Nephron (organoid): ENCODE results near the gene ASTE1.

Experiments
- H3K27ac Mint-ChIP-seq, 3 experiments: 2 replicates each; pipeline ENCODE4 v1.8.0; 2020; ENCODE audit warnings: mixed read lengths in 3 of 3, mild to moderate bottlenecking in 2 of 3, moderate library complexity in 1 of 3
- H3K27me3 Mint-ChIP-seq: 2 replicates; pipeline ENCODE4 v1.8.0; 2021; ENCODE audit warnings: low read depth, mild to moderate bottlenecking, moderate library complexity, mixed read lengths
- H3K36me3 Mint-ChIP-seq: 2 replicates; pipeline ENCODE4 v1.8.0; 2020; ENCODE audit warnings: low read depth, mixed read lengths
- H3K4me1 Mint-ChIP-seq: 2 replicates; pipeline ENCODE4 v1.8.0; 2020; ENCODE audit warnings: mixed read lengths
- H3K4me3 Mint-ChIP-seq, 3 experiments: 2 replicates each; pipeline ENCODE4 v1.8.0; 2020; ENCODE audit warnings: mild to moderate bottlenecking in 3 of 3, mixed read lengths in 3 of 3, moderate library complexity in 2 of 3
- H3K9me3 Mint-ChIP-seq: 2 replicates; pipeline ENCODE4 v1.8.0; 2020; ENCODE audit warnings: mixed read lengths
- CTCF ChIP-seq, 3 experiments: fragments of 200-600 bp; sonication (generic); IDR thresholded peaks; one replicate each; pipeline ENCODE4 v1.5.0; 2021; ENCODE audit warnings: antibody characterized with exemption in 3 of 3; ENCODE audit not compliant: unreplicated experiment in 3 of 3

ASTE1 gene

GRCh38 chr3:130971208-130971607 is 55.4 kb downstream of the ASTE1 start:
- H3K36me3 Mint-ChIP-seq: peaks cover 66% of the 10 kb centered on the region
- no peak overlapping the region for H3K4me3 Mint-ChIP-seq

GRCh38 chr3:130969621-130970020 is 57.0 kb downstream of the ASTE1 start:
- Mint-ChIP-seq H3K4me1 (no peaks in the 10 kb centered on the region), H3K4me3 (no peak overlapping the region), H3K27ac (no peak overlapping the region), H3K36me3 (peaks cover 65% of the 10 kb centered on the region), H3K27me3 (no peaks in the 10 kb centered on the region), H3K9me3 (no peaks in the 10 kb centered on the region)
- TF ChIP-seq CTCF (IDR thresholded peaks at IDR 0.05; ENCODE audit: unreplicated experiment in 3 of 3): no peak

More at GRCh38 chr3:130971208-130971607, 55.4 kb downstream of the ASTE1 start:
- TF ChIP-seq CTCF (IDR thresholded peaks at IDR 0.05; ENCODE audit: unreplicated experiment in 3 of 3): no peak
- Mint-ChIP-seq H3K4me1 (no peaks in the 10 kb centered on the region), H3K9me3 (no peaks in the 10 kb centered on the region), H3K27ac (no peak overlapping the region), H3K27me3 (no peaks in the 10 kb centered on the region)

GRCh38 chr3:130968221-130968620 is 58.4 kb downstream of the ASTE1 start:
- Mint-ChIP-seq H3K27me3 (no peaks in the 10 kb centered on the region), H3K4me1 (no peaks in the 10 kb centered on the region), H3K36me3 (peaks cover 68% of the 10 kb centered on the region), H3K9me3 (no peaks in the 10 kb centered on the region), H3K4me3 (no peak overlapping the region), H3K27ac (no peak overlapping the region)
- TF ChIP-seq CTCF (IDR thresholded peaks at IDR 0.05; ENCODE audit: unreplicated experiment in 3 of 3): no peak

GRCh38 chr3:130967281-130967680 is 59.3 kb downstream of the ASTE1 start:
- TF ChIP-seq CTCF (IDR thresholded peaks at IDR 0.05; ENCODE audit: unreplicated experiment in 3 of 3): no peak
- Mint-ChIP-seq H3K4me3 (no peak overlapping the region), H3K36me3 (peaks cover 64% of the 10 kb centered on the region), H3K9me3 (no peaks in the 10 kb centered on the region), H3K27ac (no peak overlapping the region), H3K27me3 (no peaks in the 10 kb centered on the region), H3K4me1 (no peaks in the 10 kb centered on the region)

- Mint-ChIP-seq H3K36me3 (peaks cover 64% of the 10 kb centered on the region), H3K9me3 (no peaks in the 10 kb centered on the region), H3K4me3 (no peak overlapping the region), H3K4me1 (no peaks in the 10 kb centered on the region), H3K27ac (no peak overlapping the region), H3K27me3 (no peaks in the 10 kb centered on the region)
- TF ChIP-seq CTCF (IDR thresholded peaks at IDR 0.05; ENCODE audit: unreplicated experiment in 3 of 3): no peak
These were observed 62.7 kb downstream of the ASTE1 start for GRCh38 chr3:130963878-130964277.
